ENCODE data around the gene TLL2. TPM values are rescaled to one million over a fixed set of nuclear protein-coding genes. Genes with fewer than 3 reads are reported as not detected.

TLL2 gene
- total RNA-seq, 1 donor from 2014 or later: 2.8 TPM

DNA sequence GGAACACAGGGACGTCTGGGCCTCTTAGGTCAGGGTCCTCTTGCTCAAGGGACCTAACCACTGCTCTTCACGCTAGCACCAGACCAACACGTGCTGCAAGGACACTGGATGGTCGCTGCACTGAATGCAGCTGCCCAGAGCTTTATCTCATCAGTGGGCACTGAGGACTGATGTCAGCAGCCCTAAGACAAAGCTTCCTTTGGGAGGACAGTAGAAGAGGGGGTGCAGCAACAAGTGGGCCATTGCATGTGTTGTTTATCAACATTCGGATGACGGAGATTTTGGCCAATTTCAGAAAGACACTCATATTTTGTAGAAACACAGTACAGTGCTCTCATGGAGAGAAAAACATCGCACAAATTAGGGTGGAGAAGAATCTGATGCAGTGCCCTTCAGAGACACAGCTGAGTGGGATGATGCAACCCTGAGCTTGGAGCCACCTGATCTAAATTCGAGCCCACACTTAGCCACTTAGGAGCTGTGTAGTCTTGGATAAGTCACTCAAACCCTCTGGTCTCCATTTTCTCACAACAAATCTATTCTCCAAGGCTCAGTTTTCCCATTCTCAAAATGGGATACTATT is 156.6 kb downstream of the TLL2 start:
- TF ChIP-seq, protein P1, sequence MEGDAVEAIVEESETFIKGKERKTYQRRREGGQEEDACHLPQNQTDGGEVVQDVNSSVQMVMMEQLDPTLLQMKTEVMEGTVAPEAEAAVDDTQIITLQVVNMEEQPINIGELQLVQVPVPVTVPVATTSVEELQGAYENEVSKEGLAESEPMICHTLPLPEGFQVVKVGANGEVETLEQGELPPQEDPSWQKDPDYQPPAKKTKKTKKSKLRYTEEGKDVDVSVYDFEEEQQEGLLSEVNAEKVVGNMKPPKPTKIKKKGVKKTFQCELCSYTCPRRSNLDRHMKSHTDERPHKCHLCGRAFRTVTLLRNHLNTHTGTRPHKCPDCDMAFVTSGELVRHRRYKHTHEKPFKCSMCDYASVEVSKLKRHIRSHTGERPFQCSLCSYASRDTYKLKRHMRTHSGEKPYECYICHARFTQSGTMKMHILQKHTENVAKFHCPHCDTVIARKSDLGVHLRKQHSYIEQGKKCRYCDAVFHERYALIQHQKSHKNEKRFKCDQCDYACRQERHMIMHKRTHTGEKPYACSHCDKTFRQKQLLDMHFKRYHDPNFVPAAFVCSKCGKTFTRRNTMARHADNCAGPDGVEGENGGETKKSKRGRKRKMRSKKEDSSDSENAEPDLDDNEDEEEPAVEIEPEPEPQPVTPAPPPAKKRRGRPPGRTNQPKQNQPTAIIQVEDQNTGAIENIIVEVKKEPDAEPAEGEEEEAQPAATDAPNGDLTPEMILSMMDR (IDR thresholded peaks at IDR 0.05; ENCODE audit: insufficient read depth, low read length, poor library complexity, severe bottlenecking): no peak
- Histone ChIP-seq H3K36me3 (ENCODE audit: control insufficient read depth, insufficient read depth, low read length) (no peaks in the 10 kb centered on the region), H3K27me3 (ENCODE audit: control insufficient read depth, insufficient read depth, low read length) (peaks cover 7% of the 10 kb centered on the region), H3K4me3 (ENCODE audit: low read depth, low read length) (no peak overlapping the region)
- no peak for DNase-seq (ENCODE audit: low read depth)

- no peak for DNase-seq (ENCODE audit: low read depth)
- H3K27me3 ChIP-seq (ENCODE audit: control insufficient read depth, insufficient read depth, low read length): peaks cover 3% of the 10 kb centered on the region
- H3K4me3 ChIP-seq (ENCODE audit: low read depth, low read length): no peak overlapping the region
- no peaks in the 10 kb centered on the region for H3K36me3 ChIP-seq (ENCODE audit: control insufficient read depth, insufficient read depth, low read length)
- TF ChIP-seq, protein P1 (IDR thresholded peaks at IDR 0.05; ENCODE audit: insufficient read depth, low read length, poor library complexity, severe bottlenecking): no peak
These were observed 161.1 kb downstream of the TLL2 start for GRCh38 chr10:96352582-96352981.

DNA sequence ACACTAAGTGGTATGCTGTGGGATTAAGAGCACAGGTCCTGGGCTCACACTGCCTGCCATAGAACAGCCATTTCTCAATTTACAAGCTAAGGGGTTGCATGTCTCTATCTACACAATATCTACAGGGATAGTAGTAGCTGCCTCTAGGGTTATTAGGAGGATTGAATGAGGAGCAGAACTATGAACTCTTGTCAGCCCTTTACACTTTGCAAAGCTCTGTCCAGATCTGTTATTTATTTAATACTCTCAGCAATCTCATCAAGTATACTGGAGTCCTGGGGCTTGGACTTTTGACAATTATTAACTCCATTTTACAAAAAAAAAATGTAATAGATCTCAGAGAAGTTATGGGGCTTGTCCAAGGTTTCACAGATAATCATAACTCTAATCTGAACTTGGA is 161.7 kb downstream of the TLL2 start:
- TF ChIP-seq, protein P1 (IDR thresholded peaks at IDR 0.05; ENCODE audit: insufficient read depth, low read length, poor library complexity, severe bottlenecking): no peak
- DNase-seq (ENCODE audit: low read depth): no peak
- Histone ChIP-seq H3K4me3 (ENCODE audit: low read depth, low read length) (no peak overlapping the region), H3K36me3 (ENCODE audit: control insufficient read depth, insufficient read depth, low read length) (no peaks in the 10 kb centered on the region), H3K27me3 (ENCODE audit: control insufficient read depth, insufficient read depth, low read length) (peaks cover 3% of the 10 kb centered on the region)

- TF ChIP-seq, protein P1 (IDR thresholded peaks at IDR 0.05; ENCODE audit: insufficient read depth, low read length, poor library complexity, severe bottlenecking): no peak
- no peaks in the 10 kb centered on the region for H3K36me3 ChIP-seq (ENCODE audit: control insufficient read depth, insufficient read depth, low read length)
- peaks cover 2% of the 10 kb centered on the region for H3K27me3 ChIP-seq (ENCODE audit: control insufficient read depth, insufficient read depth, low read length)
- no peak overlapping the region for H3K4me3 ChIP-seq (ENCODE audit: low read depth, low read length)
- no peak for DNase-seq (ENCODE audit: low read depth)
These were observed 167.4 kb downstream of the TLL2 start for GRCh38 chr10:96346295-96346694.

- DNase-seq (ENCODE audit: low read depth): no peak
- TF ChIP-seq, protein P1 (IDR thresholded peaks at IDR 0.05; ENCODE audit: insufficient read depth, low read length, poor library complexity, severe bottlenecking): no peak
- Histone ChIP-seq H3K4me3 (ENCODE audit: low read depth, low read length) (no peak overlapping the region), H3K36me3 (ENCODE audit: control insufficient read depth, insufficient read depth, low read length) (no peaks in the 10 kb centered on the region), H3K27me3 (ENCODE audit: control insufficient read depth, insufficient read depth, low read length) (peaks cover 2% of the 10 kb centered on the region)
These were observed 168.5 kb downstream of the TLL2 start for GRCh38 chr10:96345222-96345621.

DNA sequence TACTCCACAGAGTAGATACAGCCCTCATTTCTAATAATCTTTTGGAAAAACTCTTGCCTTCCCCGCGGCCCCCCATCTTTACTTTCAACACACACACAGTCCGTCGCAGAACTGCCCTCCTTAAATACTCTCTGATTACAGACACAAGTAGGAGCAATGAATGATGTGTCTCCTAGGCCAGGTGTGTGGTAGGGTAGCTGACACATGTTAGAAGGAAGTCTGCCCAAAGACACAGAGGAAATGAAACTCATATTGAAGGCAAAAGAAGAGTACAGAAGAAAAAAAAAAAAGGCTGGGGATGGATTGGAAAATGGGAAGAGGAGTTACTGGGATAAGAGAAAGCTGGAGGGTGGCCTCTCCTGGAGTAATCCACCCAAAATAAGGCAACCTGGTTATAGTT is 169.5 kb downstream of the TLL2 start:
- H3K36me3 ChIP-seq (ENCODE audit: control insufficient read depth, insufficient read depth, low read length): no peaks in the 10 kb centered on the region
- no peak for DNase-seq (ENCODE audit: low read depth)
- TF ChIP-seq, protein P1 (IDR thresholded peaks at IDR 0.05; ENCODE audit: insufficient read depth, low read length, poor library complexity, severe bottlenecking): no peak
- no peak overlapping the region for H3K4me3 ChIP-seq (ENCODE audit: low read depth, low read length)
- peaks cover 2% of the 10 kb centered on the region for H3K27me3 ChIP-seq (ENCODE audit: control insufficient read depth, insufficient read depth, low read length)
